Breast epithelium (tissue), 4 donors: ENCODE results near the gene DNM3. TPM values are rescaled to one million over a fixed set of nuclear protein-coding genes. Genes with fewer than 3 reads are reported as not detected.

Source experiments
- DNase-seq, 2 donors: peaks; one replicate each; pipeline ENCODE4 v3.0.0-alpha.2; 2019; ENCODE audit warnings: low spot score in 2 of 2
- H3K27ac ChIP-seq, 2 donors: fragments of 200-600 bp; sonication (generic) in 1 of 2; one replicate each; pipeline ENCODE4 v1.5.1; 2016 to 2019; ENCODE audit warnings: mild to moderate bottlenecking in 1 of 2
- H3K27me3 ChIP-seq, 2 donors: fragments of 200-600 bp; sonication (generic) in 1 of 2; one replicate each; pipeline versions ENCODE4 v1.5.1 to v1.6.0; 2017 to 2019; ENCODE audit warnings: control low read depth in 1 of 2, mild to moderate bottlenecking in 1 of 2
- H3K36me3 ChIP-seq: fragments of 200-600 bp; one replicate; pipeline ENCODE4 v1.5.1; 2019
- H3K4me1 ChIP-seq, 2 donors: fragments of 200-600 bp; sonication (generic); one replicate each; pipeline ENCODE4 v1.5.1; 2016 to 2019; ENCODE audit warnings: control low read depth in 1 of 2
- H3K4me3 ChIP-seq, 3 donors: fragments of 200-600 bp; sonication (generic); 1 replicate in 2 of 3; 2 replicates in 1 of 3; pipeline ENCODE4 v1.5.1; 2016 to 2019; ENCODE audit warnings: mild to moderate bottlenecking in 3 of 3, moderate library complexity in 2 of 3
- H3K9me3 ChIP-seq, 2 donors: fragments of 200-600 bp; sonication (generic) in 1 of 2; one replicate each; pipeline ENCODE4 v1.5.1; 2016 to 2019; ENCODE audit warnings: control low read depth in 1 of 2
- POLR2A ChIP-seq: fragments of 450-650 bp; IDR thresholded peaks from one replicate; pipeline ENCODE4 v1.6.1; 2016; ENCODE audit warnings: antibody characterized with exemption, mild to moderate bottlenecking, moderate library complexity
- POLR2AphosphoS5 ChIP-seq, 3 donors: sonication (generic); formaldehyde crosslinking; IDR thresholded peaks; one replicate each; pipeline ENCODE4 v1.6.1; 2017; ENCODE audit warnings: antibody characterized with exemption in 3 of 3
- intact Hi-C: fragments of 100-400 bp; cut with DNase I; formaldehyde crosslinking; loops from one replicate; pipeline ENCODE4 v1.15.1; 2023; ENCODE audit warnings: low total_unique reads
- total RNA-seq, 3 donors: library from RNA; depleted of rRNA; stranded (reverse); fragments of >200 nt; gene quantifications; one replicate each; pipeline ENCODE4 v1.1.0, GENCODE V29; 2016
- TF ChIP-seq, protein P1 (sequence below), 3 donors: fragments of 450-650 bp; IDR thresholded peaks; one replicate each; pipeline ENCODE4 v1.5.1; 2016 to 2017; ENCODE audit warnings: antibody characterized with exemption in 3 of 3, mild to moderate bottlenecking in 3 of 3, moderate library complexity in 3 of 3

Gene DNM3
- total RNA-seq, 3 donors from 2014 or later: 5.1 to 7.5 (median 6.6) TPM

DNA sequence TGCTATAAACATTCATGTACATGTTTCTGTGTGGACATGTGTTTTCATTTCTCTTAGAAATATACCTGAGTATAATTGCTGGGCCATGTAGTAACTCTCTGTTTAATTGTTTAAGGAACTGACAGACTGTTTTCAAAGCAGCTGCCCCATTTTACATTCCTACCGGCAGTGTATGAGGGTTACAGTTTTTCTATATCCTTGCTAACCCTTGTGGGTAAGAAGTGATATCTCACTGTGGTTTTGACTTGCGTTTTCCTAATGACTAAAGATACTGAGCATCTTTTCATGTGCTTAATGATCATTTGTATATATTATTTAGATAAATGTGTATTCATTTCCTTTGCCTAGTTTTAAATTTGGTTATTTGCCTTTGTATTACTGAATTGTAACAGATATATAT, 81.7 kb downstream of the DNM3 start:
- intact Hi-C loops: no loop called here

DNA sequence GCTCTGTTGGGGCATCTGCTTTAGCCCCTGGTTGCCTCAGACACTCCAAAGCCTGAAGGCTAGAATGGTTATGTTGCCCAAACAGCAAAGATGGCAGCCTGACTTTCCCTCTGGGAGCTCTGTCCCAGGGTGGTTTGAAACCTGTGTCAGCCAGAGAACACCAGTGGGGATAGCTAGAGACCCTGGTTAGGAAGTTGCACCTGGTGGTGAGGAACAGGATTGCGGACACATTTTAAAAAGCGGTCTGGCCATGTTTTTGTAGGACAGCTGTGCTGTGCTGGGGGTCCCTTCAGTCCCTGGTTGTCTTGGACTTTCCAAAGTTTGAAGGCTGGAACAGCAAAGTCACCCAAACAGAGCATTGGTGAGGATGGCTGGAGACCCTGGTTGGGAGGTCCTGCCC, 87.8 kb downstream of the DNM3 start:
- no peaks in the 10 kb centered on the region for H3K36me3 ChIP-seq
- H3K27ac ChIP-seq: no peak overlapping the region
- H3K4me1 ChIP-seq: no peaks in the 10 kb centered on the region
- no peaks in the 10 kb centered on the region for H3K27me3 ChIP-seq
- TF ChIP-seq POLR2AphosphoS5 (IDR thresholded peaks at IDR 0.05): no peak
- DNase-seq: no peak
- intact Hi-C loops: no loop called here
- no peak overlapping the region for H3K4me3 ChIP-seq
- no peaks in the 10 kb centered on the region for H3K9me3 ChIP-seq

More for the DNA sequence above, 81.7 kb downstream of the DNM3 start:
- no peak for TF ChIP-seq POLR2AphosphoS5 (IDR thresholded peaks at IDR 0.05)
- Histone ChIP-seq H3K4me3 (no peak overlapping the region), H3K36me3 (no peaks in the 10 kb centered on the region), H3K4me1 (no peaks in the 10 kb centered on the region), H3K27ac (no peak overlapping the region), H3K9me3 (no peaks in the 10 kb centered on the region), H3K27me3 (no peaks in the 10 kb centered on the region)
- no peak for DNase-seq

DNA sequence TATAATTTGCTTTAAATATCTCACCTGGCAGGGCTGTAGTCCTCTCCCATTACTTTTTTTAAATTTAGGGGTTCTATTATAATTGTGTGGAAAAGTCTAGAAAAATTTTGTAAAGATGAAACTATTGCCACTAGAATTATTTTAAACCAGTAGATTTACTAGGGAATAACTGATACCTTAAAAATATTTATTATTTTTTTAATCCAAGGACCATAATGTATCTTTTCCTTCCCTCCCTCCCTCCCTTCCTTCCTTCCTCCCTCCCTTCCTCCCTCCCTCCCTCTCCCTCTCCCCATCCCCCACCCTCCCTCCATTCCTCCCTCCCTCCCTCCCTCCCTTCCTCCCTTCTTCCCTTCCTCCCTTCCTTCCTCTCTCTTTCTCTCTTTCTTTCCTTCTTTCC, 90.5 kb downstream of the DNM3 start:
- H3K36me3 ChIP-seq: no peaks in the 10 kb centered on the region
- no peaks in the 10 kb centered on the region for H3K27me3 ChIP-seq
- no peak for DNase-seq
- no peak overlapping the region for H3K4me3 ChIP-seq
- intact Hi-C loops: no loop called here
- H3K27ac ChIP-seq: no peak overlapping the region
- H3K9me3 ChIP-seq: no peaks in the 10 kb centered on the region
- H3K4me1 ChIP-seq: no peaks in the 10 kb centered on the region
- TF ChIP-seq, protein P1, sequence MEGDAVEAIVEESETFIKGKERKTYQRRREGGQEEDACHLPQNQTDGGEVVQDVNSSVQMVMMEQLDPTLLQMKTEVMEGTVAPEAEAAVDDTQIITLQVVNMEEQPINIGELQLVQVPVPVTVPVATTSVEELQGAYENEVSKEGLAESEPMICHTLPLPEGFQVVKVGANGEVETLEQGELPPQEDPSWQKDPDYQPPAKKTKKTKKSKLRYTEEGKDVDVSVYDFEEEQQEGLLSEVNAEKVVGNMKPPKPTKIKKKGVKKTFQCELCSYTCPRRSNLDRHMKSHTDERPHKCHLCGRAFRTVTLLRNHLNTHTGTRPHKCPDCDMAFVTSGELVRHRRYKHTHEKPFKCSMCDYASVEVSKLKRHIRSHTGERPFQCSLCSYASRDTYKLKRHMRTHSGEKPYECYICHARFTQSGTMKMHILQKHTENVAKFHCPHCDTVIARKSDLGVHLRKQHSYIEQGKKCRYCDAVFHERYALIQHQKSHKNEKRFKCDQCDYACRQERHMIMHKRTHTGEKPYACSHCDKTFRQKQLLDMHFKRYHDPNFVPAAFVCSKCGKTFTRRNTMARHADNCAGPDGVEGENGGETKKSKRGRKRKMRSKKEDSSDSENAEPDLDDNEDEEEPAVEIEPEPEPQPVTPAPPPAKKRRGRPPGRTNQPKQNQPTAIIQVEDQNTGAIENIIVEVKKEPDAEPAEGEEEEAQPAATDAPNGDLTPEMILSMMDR (IDR thresholded peaks at IDR 0.05): no peak
- TF ChIP-seq POLR2A (no peak), POLR2AphosphoS5 (IDR thresholded peaks at IDR 0.05) (no peak)

DNA sequence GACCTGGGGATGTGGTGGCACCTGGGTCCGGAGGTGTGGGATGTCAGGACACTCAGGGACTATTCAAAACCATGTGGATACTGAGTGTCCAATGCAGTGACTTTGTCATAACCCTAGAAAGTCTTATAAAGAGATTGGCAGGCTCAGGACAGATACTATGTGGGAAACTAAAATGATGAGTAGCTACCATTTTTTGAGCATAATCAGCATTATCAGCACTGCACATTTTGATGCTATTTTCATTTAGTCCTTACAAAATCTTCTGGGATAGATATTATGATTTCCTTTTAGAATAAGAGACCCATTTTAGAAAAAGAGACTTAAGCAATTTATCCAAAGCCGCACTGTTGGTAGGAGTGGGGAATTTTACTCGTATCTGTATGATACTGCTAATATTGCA, 93.4 kb downstream of the DNM3 start:
- H3K4me1 ChIP-seq: no peaks in the 10 kb centered on the region
- H3K9me3 ChIP-seq: no peaks in the 10 kb centered on the region
- no peaks in the 10 kb centered on the region for H3K27me3 ChIP-seq
- no peaks in the 10 kb centered on the region for H3K36me3 ChIP-seq
- TF ChIP-seq POLR2A (no peak), POLR2AphosphoS5 (IDR thresholded peaks at IDR 0.05) (no peak)
- TF ChIP-seq, protein P1 (IDR thresholded peaks at IDR 0.05): no peak
- H3K4me3 ChIP-seq: no peak overlapping the region
- no peak for DNase-seq
- H3K27ac ChIP-seq: no peak overlapping the region
- intact Hi-C loops: no loop called here

DNA sequence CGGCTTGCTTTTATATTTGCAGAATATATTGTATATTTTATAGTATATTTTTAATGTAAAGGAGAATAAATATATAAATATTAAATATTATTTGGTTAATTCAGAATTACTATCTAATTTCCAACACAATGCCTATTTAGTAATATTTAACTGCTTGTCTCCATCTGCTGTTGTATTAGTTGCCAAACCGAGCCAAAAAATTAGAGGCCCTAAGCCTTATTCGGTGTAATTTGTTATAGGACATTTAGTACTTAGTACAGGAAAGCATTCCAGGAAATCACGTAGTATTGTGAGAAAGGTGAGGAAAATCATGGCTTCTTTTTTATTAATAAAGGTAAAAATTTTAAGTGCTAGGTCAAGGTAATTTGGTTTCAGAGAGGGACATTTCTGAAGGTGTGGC, 93.8 kb downstream of the DNM3 start:
- Histone ChIP-seq H3K9me3 (no peaks in the 10 kb centered on the region), H3K4me1 (no peaks in the 10 kb centered on the region), H3K27me3 (no peaks in the 10 kb centered on the region), H3K27ac (no peak overlapping the region), H3K4me3 (no peak overlapping the region), H3K36me3 (no peaks in the 10 kb centered on the region)
- intact Hi-C loops: no loop called here
- DNase-seq: no peak
- TF ChIP-seq, protein P1 (IDR thresholded peaks at IDR 0.05): no peak
- TF ChIP-seq POLR2A (no peak), POLR2AphosphoS5 (IDR thresholded peaks at IDR 0.05) (no peak)

DNA sequence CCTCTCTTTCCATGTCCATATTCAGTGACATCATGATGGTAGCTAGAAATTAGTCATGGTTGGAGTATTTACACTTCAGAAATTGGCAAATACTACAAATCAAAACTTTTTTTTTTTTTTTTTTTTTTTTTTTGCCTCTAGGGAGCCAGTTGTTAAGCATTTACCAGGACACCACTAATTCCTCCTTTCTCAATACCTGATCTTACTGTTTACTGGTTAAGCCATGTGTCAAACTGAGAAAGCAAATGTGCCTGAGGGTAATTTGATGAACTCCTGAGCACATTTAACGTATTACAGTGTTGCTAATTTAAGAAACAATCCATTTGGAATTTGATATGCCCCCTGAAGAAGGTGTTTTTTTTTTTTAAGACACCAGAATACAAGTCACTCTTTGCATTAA, 94.4 kb downstream of the DNM3 start:
- intact Hi-C loops: no loop called here
- H3K27ac ChIP-seq: no peak overlapping the region
- no peak overlapping the region for H3K4me3 ChIP-seq
- no peaks in the 10 kb centered on the region for H3K4me1 ChIP-seq
- no peaks in the 10 kb centered on the region for H3K36me3 ChIP-seq
- H3K27me3 ChIP-seq: no peaks in the 10 kb centered on the region
- TF ChIP-seq POLR2A: no peak
- TF ChIP-seq POLR2AphosphoS5 (IDR thresholded peaks at IDR 0.05): no peak
- no peaks in the 10 kb centered on the region for H3K9me3 ChIP-seq
- DNase-seq: no peak

DNA sequence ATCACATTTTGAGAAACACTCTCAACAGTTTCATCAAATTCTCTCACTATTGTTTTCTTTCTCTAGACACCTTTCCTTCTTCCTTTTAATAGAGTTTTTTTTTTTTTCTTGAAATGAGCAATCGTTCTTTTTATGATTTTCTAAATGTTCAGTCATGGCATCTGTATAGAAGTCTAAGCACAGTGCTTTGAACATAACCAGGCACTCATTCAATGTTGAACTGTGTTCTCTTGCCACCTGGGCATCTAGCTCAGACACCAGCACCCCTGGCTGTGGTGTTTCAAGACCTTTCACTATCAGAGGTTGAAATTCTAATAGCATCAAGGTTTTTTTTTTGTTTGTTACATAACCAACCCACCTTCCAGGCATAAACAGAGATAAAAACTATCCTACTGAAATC, 96.6 kb downstream of the DNM3 start:
- Histone ChIP-seq H3K36me3 (no peaks in the 10 kb centered on the region), H3K9me3 (no peaks in the 10 kb centered on the region), H3K27ac (no peak overlapping the region), H3K27me3 (no peaks in the 10 kb centered on the region), H3K4me1 (no peaks in the 10 kb centered on the region), H3K4me3 (no peak overlapping the region)
- no peak for DNase-seq
- intact Hi-C loops: no loop called here
- TF ChIP-seq POLR2A (no peak), POLR2AphosphoS5 (IDR thresholded peaks at IDR 0.05) (no peak)
- TF ChIP-seq, protein P1 (IDR thresholded peaks at IDR 0.05): no peak
